H1 (cell line): ENCODE results near the gene NKAIN4. TPM values are rescaled to one million over a fixed set of nuclear protein-coding genes. Genes with fewer than 3 reads are reported as not detected.

ENCODE experiments used
- CTCF ChIA-PET: fragments of 300-600 bp; sonication (Branson Sonifier 250); formaldehyde crosslinking; loops from one replicate; lab custom pipeline; 2021; ENCODE audit not compliant: partially characterized antibody; lab: Charles Lee
- POLR2A ChIA-PET: fragments of 300-600 bp; sonication (Branson Sonifier 250); formaldehyde crosslinking; loops from one replicate; lab custom pipeline; 2021; ENCODE audit warnings: inconsistent platforms; ENCODE audit not compliant: partially characterized antibody; lab: Charles Lee
- DNase-seq, 2 experiments: peaks; one replicate each; pipeline versions ENCODE4 v3.0.0 to v3.0.0-alpha.2; 2010 to 2022; ENCODE audit warnings: low spot score in 2 of 2, low read depth in 1 of 2, mixed read lengths in 1 of 2
- FAIRE-seq: peaks from 2 replicates; lab custom pipeline; 2011; peaks lifted over from hg19 to GRCh38; lab: Jason Lieb, UNC
- H2AFZ ChIP-seq: 2 replicates; pipeline ENCODE4 v1.8.1; 2012; ENCODE audit warnings: low read length, inconsistent platforms
- H2AK5ac ChIP-seq: 2 replicates; pipeline ENCODE4 v1.6.1; 2013; ENCODE audit warnings: low read depth, low read length
- H2BK120ac ChIP-seq: replicated peaks from 2 replicates; pipeline ENCODE3; 2013; ENCODE audit warnings: low read depth, low read length, inconsistent platforms
- H2BK12ac ChIP-seq: 2 replicates; pipeline ENCODE4 v1.6.1; 2013; ENCODE audit warnings: low read depth, low read length
- H2BK15ac ChIP-seq: 2 replicates; pipeline ENCODE4 v1.6.1; 2013; ENCODE audit warnings: low read length
- H2BK20ac ChIP-seq: 2 replicates; pipeline ENCODE4 v1.6.1; 2013; ENCODE audit warnings: low read length
- H2BK5ac ChIP-seq: 2 replicates; pipeline ENCODE4 v1.6.1; 2013; ENCODE audit warnings: low read depth, low read length
- H3K14ac ChIP-seq: 2 replicates; pipeline ENCODE4 v1.6.1; 2013; ENCODE audit warnings: inconsistent platforms; ENCODE audit not compliant: insufficient read length
- H3K18ac ChIP-seq: 2 replicates; pipeline ENCODE4 v1.6.1; 2013; ENCODE audit warnings: low read length; ENCODE audit errors: extremely low read depth
- H3K23ac ChIP-seq: 2 replicates; pipeline ENCODE4 v1.6.1; 2013; ENCODE audit warnings: inconsistent platforms; ENCODE audit not compliant: insufficient read length
- H3K23me2 ChIP-seq: 2 replicates; pipeline ENCODE4 v1.6.1; 2013; ENCODE audit warnings: low read depth, low read length
- H3K27ac ChIP-seq: 2 replicates; pipeline ENCODE4 v1.6.1; 2011; ENCODE audit warnings: low read depth, low read length, inconsistent platforms
- H3K27me3 ChIP-seq, 4 experiments: replicated peaks in 1 of 4; 1 replicate in 1 of 4; 2 replicates in 3 of 4; pipeline versions ENCODE4 v1.6.1 to v1.8.1; 2011 to 2013; ENCODE audit warnings: low read length in 3 of 4, mild to moderate bottlenecking in 3 of 4, inconsistent platforms in 2 of 4, mixed read lengths in 2 of 4, moderate library complexity in 1 of 4; ENCODE audit not compliant: control insufficient read depth in 3 of 4, insufficient read depth in 3 of 4; ENCODE audit errors: extremely low read depth in 1 of 4
- H3K36me3 ChIP-seq, 4 experiments: 2 replicates each; pipeline versions ENCODE4 v1.6.1 to v1.8.1; 2011 to 2013; ENCODE audit warnings: mild to moderate bottlenecking in 4 of 4, low read length in 3 of 4, moderate library complexity in 2 of 4, control low read depth in 1 of 4, inconsistent platforms in 1 of 4; ENCODE audit not compliant: insufficient read depth in 4 of 4, control insufficient read depth in 2 of 4
- H3K4ac ChIP-seq: replicated peaks from 2 replicates; pipeline ENCODE3; 2013; ENCODE audit warnings: low read length, low read depth, mixed read lengths, inconsistent platforms; ENCODE audit not compliant: insufficient read length
- H3K4me1 ChIP-seq, 4 experiments: replicated peaks in 1 of 4; 1 replicate in 1 of 4; 2 replicates in 3 of 4; pipeline versions ENCODE4 v1.6.1 to v1.8.1; 2011 to 2013; ENCODE audit warnings: low read length in 3 of 4, inconsistent platforms in 2 of 4, mixed read lengths in 1 of 4; ENCODE audit not compliant: insufficient read depth in 4 of 4, control insufficient read depth in 3 of 4
- H3K4me2 ChIP-seq, 2 experiments: 2 replicates each; pipeline versions ENCODE4 v1.6.1 to v1.8.1; 2011 to 2013; ENCODE audit warnings: low read depth in 2 of 2, low read length in 2 of 2, control low read depth in 1 of 2, inconsistent platforms in 1 of 2, mild to moderate bottlenecking in 1 of 2; ENCODE audit not compliant: insufficient read depth in 1 of 2
- H3K4me3 ChIP-seq, 4 experiments: fragments of 200-600, 300-600 bp in 1 of 4; sonication (generic), shearing (Covaris generic), sonication (Bioruptor Twin) in 1 of 4; 2 replicates each; pipeline versions ENCODE4 v1.5.1 to v1.8.1; 2011 to 2016; ENCODE audit warnings: low read length in 4 of 4, low read depth in 3 of 4, control low read depth in 2 of 4, inconsistent platforms in 2 of 4, mild to moderate bottlenecking in 2 of 4, mixed read lengths in 1 of 4, moderate library complexity in 1 of 4; ENCODE audit not compliant: insufficient read depth in 2 of 4; ENCODE audit errors: extremely low read depth in 1 of 4
- H3K56ac ChIP-seq: replicated peaks from 2 replicates; pipeline ENCODE3; 2013; ENCODE audit warnings: low read depth, mild to moderate bottlenecking, mixed read lengths, low read length, inconsistent platforms; ENCODE audit not compliant: insufficient read length
- H3K79me1 ChIP-seq: 2 replicates; pipeline ENCODE4 v1.6.1; 2013; ENCODE audit warnings: low read depth, low read length, control low read depth
- H3K79me2 ChIP-seq, 2 experiments: 2 replicates each; pipeline versions ENCODE4 v1.6.1 to v1.8.1; 2012 to 2013; ENCODE audit warnings: low read length in 2 of 2, mild to moderate bottlenecking in 2 of 2, inconsistent platforms in 1 of 2; ENCODE audit not compliant: insufficient read depth in 2 of 2, control insufficient read depth in 1 of 2
- H3K9ac ChIP-seq, 4 experiments: replicated peaks in 1 of 4; 1 replicate in 1 of 4; 2 replicates in 3 of 4; pipeline versions ENCODE4 v1.6.1 to v1.8.1; 2011 to 2013; ENCODE audit warnings: low read depth in 3 of 4, low read length in 3 of 4, control low read depth in 2 of 4, mild to moderate bottlenecking in 2 of 4, moderate library complexity in 2 of 4, inconsistent platforms in 1 of 4; ENCODE audit errors: extremely low read depth in 1 of 4
- H3K9me3 ChIP-seq, 2 experiments: 2 replicates each; pipeline versions ENCODE4 v1.6.1 to v1.8.1; 2012 to 2013; ENCODE audit warnings: mild to moderate bottlenecking in 2 of 2, moderate library complexity in 2 of 2, control low read depth in 1 of 2, inconsistent platforms in 1 of 2, low read depth in 1 of 2, low read length in 1 of 2, mixed read lengths in 1 of 2; ENCODE audit not compliant: insufficient read depth in 2 of 2
- H4K20me1 ChIP-seq, 2 experiments: replicated peaks in 1 of 2; 2 replicates each; pipeline versions ENCODE3 to v1.8.1; 2011 to 2013; ENCODE audit warnings: inconsistent platforms in 2 of 2, low read length in 2 of 2, mild to moderate bottlenecking in 1 of 2; ENCODE audit not compliant: insufficient read depth in 2 of 2, control insufficient read depth in 1 of 2
- H4K5ac ChIP-seq: 2 replicates; pipeline ENCODE4 v1.6.1; 2013; ENCODE audit warnings: low read length, low read depth, mixed read lengths, inconsistent platforms; ENCODE audit not compliant: insufficient read length
- H4K8ac ChIP-seq: 2 replicates; pipeline ENCODE4 v1.8.0; 2013; ENCODE audit warnings: mild to moderate bottlenecking, moderate library complexity, low read length, inconsistent platforms; ENCODE audit not compliant: insufficient read depth; ENCODE audit errors: extremely low read depth
- H4K91ac ChIP-seq: replicated peaks from 2 replicates; pipeline ENCODE3; 2013; ENCODE audit warnings: low read length, mixed read lengths, inconsistent platforms; ENCODE audit not compliant: insufficient read length
- CBX8 ChIP-seq: fragments of 300-800, 300-1000 bp; sonication (generic); IDR thresholded peaks from 2 replicates; pipeline ENCODE4 v1.7.1; 2016; ENCODE audit warnings: low read depth, low read length, borderline replicate concordance
- RBBP5 ChIP-seq: IDR thresholded peaks from 2 replicates; pipeline ENCODE4 v1.7.1; 2012; ENCODE audit warnings: low read depth, mild to moderate bottlenecking, inconsistent platforms, low read length, moderate library complexity, borderline replicate concordance
- RFX5 ChIP-seq: IDR thresholded peaks from 2 replicates; pipeline ENCODE4 v1.6.1; 2011; ENCODE audit warnings: low read depth, low read length, improper control_type of control experiment, borderline replicate concordance
- SIRT6 ChIP-seq: IDR thresholded peaks from one replicate; pipeline ENCODE4 v1.7.1; 2012; ENCODE audit warnings: low read length, inconsistent platforms
- TAF1 ChIP-seq: IDR thresholded peaks from 2 replicates; pipeline ENCODE4 v1.6.1; 2011; ENCODE audit warnings: mild to moderate bottlenecking, low read depth, low read length
- TCF12 ChIP-seq: IDR thresholded peaks from 2 replicates; pipeline ENCODE4 v1.6.1; 2011; ENCODE audit warnings: low read depth, mild to moderate bottlenecking, low read length
- WGBS, 2 experiments: shearing (Covaris generic) in 1 of 2; methylation state at CpG; one replicate each; pipeline versions ENCODE4 v1.1.6 to v1.1.7; 2013 to 2015; ENCODE audit warnings: low lambda C conversion rate in 2 of 2, mixed read lengths in 2 of 2, inconsistent platforms in 1 of 2, low coverage in 1 of 2, missing lambda C conversion rate in 1 of 2; ENCODE audit not compliant: insufficient replicate concordance in 2 of 2, insufficient coverage in 1 of 2, insufficient read length in 1 of 2; ENCODE audit errors: extremely low coverage in 1 of 2, missing lambda C conversion rate in 1 of 2; 5-methylcytosine and 5-hydroxymethylcytosine counted together
- polyA plus RNA-seq, 7 experiments: library from polyadenylated mRNA; depleted of rRNA in 3 of 7; stranded (reverse) in 5 of 7; unstranded in 2 of 7; fragments of >200 nt in 5 of 7; fragments of 200-250 nt in 2 of 7; gene quantifications; 1 replicate in 5 of 7; 2 replicates in 1 of 7; 4 replicates in 1 of 7; pipeline versions ENCODE4 v1.2.1 to v1.2.3, GENCODE V29; 2011 to 2013; ENCODE audit warnings: missing spikeins in 2 of 7, mixed read lengths in 2 of 7
- total RNA-seq: library from RNA; stranded (reverse); fragmentation: NEBNext Ultra II Directional; extraction: Animal tissue kit (Norgen Biotek cat#: 25700); gene quantifications from 2 replicates; pipeline ENCODE4 v1.2.1, GENCODE V29; 2021

Gene NKAIN4
- total and polyA plus RNA-seq, 2 of the 8 experiments (the other 6 are each of a cell fraction or from before 2014, with no cell fraction given), result 6.9 to 17.0 TPM

DNA sequence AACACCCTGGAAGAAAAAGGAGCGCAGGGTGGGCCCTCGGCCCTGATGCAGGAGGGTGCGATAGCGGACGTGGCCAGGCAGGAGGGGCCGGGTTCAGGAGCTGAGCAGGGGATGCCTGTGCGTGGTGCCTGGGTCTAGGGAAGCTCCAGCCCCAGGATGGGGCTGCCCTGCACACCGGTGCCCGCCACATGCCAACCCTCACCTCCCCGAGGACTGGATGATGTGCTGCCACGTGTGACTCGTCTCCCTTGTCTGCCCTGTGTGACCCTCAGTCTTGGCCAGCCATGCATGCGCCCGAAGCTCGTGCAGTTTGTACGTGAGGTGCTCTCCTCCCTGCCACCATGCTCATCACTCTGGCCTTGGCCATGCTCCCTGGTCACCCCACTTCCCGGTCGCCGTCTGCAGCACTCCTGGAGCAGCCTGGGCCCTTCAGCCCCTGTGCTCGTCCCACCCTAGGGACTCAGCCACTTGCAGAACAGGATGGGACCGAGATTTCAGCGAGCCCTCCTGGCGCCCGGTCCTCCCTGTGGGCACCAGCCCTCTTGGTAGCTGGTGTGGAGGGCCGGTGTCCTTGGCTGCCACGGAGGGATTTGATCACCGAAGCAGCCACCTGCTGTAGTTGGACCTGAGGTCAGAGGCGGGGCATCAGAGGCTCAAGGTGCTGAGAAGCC is 34.5 kb upstream of the NKAIN4 start:
- Histone ChIP-seq H2BK20ac (no peak overlapping the region), H3K9ac (no peak overlapping the region), H3K27ac (no peak overlapping the region), H3K36me3 (peaks cover 0 to 26% (median 6%) of the 10 kb centered on the region in 4 experiments; a peak in 4 of 8 replicates), H3K14ac (no peak overlapping the region), H2BK15ac (no peak overlapping the region), H3K4me3 (no peak overlapping the region), H2BK12ac (no peak overlapping the region), H2BK120ac (no peak overlapping the region), H2BK5ac (no peak overlapping the region; the same call in 1 of the 2 replicates), H3K79me2 (no peaks in the 10 kb centered on the region), H2AFZ (no peak overlapping the region), H4K91ac (no peak overlapping the region), H3K27me3 (no peaks in the 10 kb centered on the region), H3K4me1 (peaks cover 0 to 12% (median 6%) of the 10 kb centered on the region in 4 experiments; a peak in 4 of 7 replicates), H4K8ac (no peak overlapping the region; the same call in 1 of the 2 replicates), H3K4me2 (no peak overlapping the region), H4K5ac (no peak overlapping the region), H4K20me1 (peaks cover 0 to 9% of the 10 kb centered on the region in 2 experiments), H3K79me1 (no peaks in the 10 kb centered on the region; the same call in 1 of the 2 replicates), H3K56ac (no peak overlapping the region), H3K9me3 (no peaks in the 10 kb centered on the region), H3K4ac (no peak overlapping the region), H2AK5ac (no peak overlapping the region), H3K18ac (no peak overlapping the region), H3K23me2 (no peaks in the 10 kb centered on the region), H3K23ac (no peak overlapping the region)
- CTCF ChIA-PET, result interaction anchor here (1.0 to 9.9 kb wide), 4 partner anchors 12 to 93 kb away, joined by 3 to 81 read pairs (median 4); no protein-coding TSS in a partner anchor
- FAIRE-seq, result no peak
- no peak for DNase-seq
- WGBS, 2 experiments, result 92% methylated on average over 28 of the region's 28 CpGs; no CpG with 5 or more reads in 1 of the 2 experiments
- POLR2A ChIA-PET, result interaction anchor here (1.3 kb wide), 1 partner anchor 59 kb away, joined by 3 read pairs; no protein-coding TSS in a partner anchor
- TF ChIP-seq RBBP5 (no peak), TAF1 (no peak), CBX8 (no peak), TCF12 (no peak), RFX5 (no peak), SIRT6 (no peak)
